Neuron (in vitro differentiated cells): Measurements from ENCODE around the gene CASP2.
A peak's percentile ranks its signal among the peaks of the same experiment; 100 is the strongest.
"Not testable (repeated sequence)": the region's sequence is repeated elsewhere in the genome, so short reads cannot be mapped to it uniquely, and the experiment has no call there.

Source experiments
- H2AFZ ChIP-seq: one replicate; pipeline ENCODE4 v1.6.1; 2013; ENCODE audit warnings: low read depth, mild to moderate bottlenecking, inconsistent platforms, low read length, moderate library complexity
- H3K27me3 ChIP-seq: one replicate; pipeline ENCODE4 v1.6.1; 2013; ENCODE audit warnings: low read length; ENCODE audit not compliant: insufficient read depth
- H3K36me3 ChIP-seq: one replicate; pipeline ENCODE4 v1.6.1; 2013; ENCODE audit warnings: low read length; ENCODE audit not compliant: insufficient read depth
- H3K4me1 ChIP-seq: one replicate; pipeline ENCODE4 v1.6.1; 2013; ENCODE audit warnings: low read length; ENCODE audit not compliant: insufficient read depth
- H3K4me3 ChIP-seq: 2 replicates; pipeline ENCODE4 v1.5.1; 2013; ENCODE audit warnings: mild to moderate bottlenecking, low read length, moderate library complexity
- H3K9me3 ChIP-seq: one replicate; pipeline ENCODE4 v1.6.1; 2013; ENCODE audit warnings: low read length

The CASP2 gene

GRCh38 chr7:143255564-143255963, 32.6 kb upstream of the CASP2 start:
- Histone ChIP-seq H2AFZ (no peak overlapping the region), H3K9me3 (no peaks in the 10 kb centered on the region), H3K36me3 (no peaks in the 10 kb centered on the region), H3K27me3 (no peaks in the 10 kb centered on the region), H3K4me3 (no peak overlapping the region), H3K4me1 (no peaks in the 10 kb centered on the region)

- H3K36me3 ChIP-seq, result no peaks in the 10 kb centered on the region
- H3K27me3 ChIP-seq, result no peaks in the 10 kb centered on the region
- H3K9me3 ChIP-seq, result no peaks in the 10 kb centered on the region
- H3K4me3 ChIP-seq, result no peak overlapping the region
- no peaks in the 10 kb centered on the region for H3K4me1 ChIP-seq
- H2AFZ ChIP-seq, result no peak overlapping the region
Measured at GRCh38 chr7:143256325-143256724, 31.8 kb upstream of the CASP2 start.

- no peak overlapping the region for H3K4me3 ChIP-seq
- H3K4me1 ChIP-seq, result no peaks in the 10 kb centered on the region
- no peaks in the 10 kb centered on the region for H3K27me3 ChIP-seq
- no peaks in the 10 kb centered on the region for H3K9me3 ChIP-seq
- H2AFZ ChIP-seq, result no peak overlapping the region
- H3K36me3 ChIP-seq, result no peaks in the 10 kb centered on the region
Measured at GRCh38 chr7:143256932-143257331, 31.2 kb upstream of the CASP2 start.

GRCh38 chr7:143257501-143257900, 30.6 kb upstream of the CASP2 start:
- Histone ChIP-seq H3K9me3 (no peaks in the 10 kb centered on the region), H3K36me3 (no peaks in the 10 kb centered on the region), H2AFZ (no peak overlapping the region), H3K4me3 (no peak overlapping the region), H3K4me1 (no peaks in the 10 kb centered on the region), H3K27me3 (no peaks in the 10 kb centered on the region)

GRCh38 chr7:143258831-143259230, 29.3 kb upstream of the CASP2 start:
- no peaks in the 10 kb centered on the region for H3K36me3 ChIP-seq
- H3K9me3 ChIP-seq, result no peaks in the 10 kb centered on the region
- no peaks in the 10 kb centered on the region for H3K4me1 ChIP-seq
- H2AFZ ChIP-seq, result no peak overlapping the region
- no peaks in the 10 kb centered on the region for H3K27me3 ChIP-seq
- H3K4me3 ChIP-seq, result no peak overlapping the region

GRCh38 chr7:143259765-143260164, 28.4 kb upstream of the CASP2 start:
- Histone ChIP-seq H3K4me1 (no peaks in the 10 kb centered on the region), H3K27me3 (no peaks in the 10 kb centered on the region), H3K4me3 (no peak overlapping the region), H3K36me3 (no peaks in the 10 kb centered on the region), H2AFZ (no peak overlapping the region), H3K9me3 (no peaks in the 10 kb centered on the region)

GRCh38 chr7:143261901-143262300, 26.2 kb upstream of the CASP2 start:
- Histone ChIP-seq H3K4me3 (no peak overlapping the region), H3K9me3 (no peaks in the 10 kb centered on the region)

GRCh38 chr7:143263266-143264195, 24.6 kb upstream of the CASP2 start, which contains the start of gene GSTK1:
Gene GSTK1 (plus strand): TSS chr7:143263441. CDS start chr7:143263514, 73 bp downstream.
- no peaks in the 10 kb centered on the region for H3K4me1 ChIP-seq
- H3K27me3 ChIP-seq, result no peaks in the 10 kb centered on the region
- H3K9me3 ChIP-seq, result no peaks in the 10 kb centered on the region
- peak within 1 kb of the TSS; percentile 68 for H2AFZ ChIP-seq
- peaks cover 3% of the 10 kb centered on the region for H3K36me3 ChIP-seq
- peak within 1 kb of the TSS; percentile 65 for H3K4me3 ChIP-seq

More at GRCh38 chr7:143261901-143262300, 26.2 kb upstream of the CASP2 start:
- no peaks in the 10 kb centered on the region for H3K36me3 ChIP-seq
- H3K27me3 ChIP-seq, result no peaks in the 10 kb centered on the region
- no peak overlapping the region for H2AFZ ChIP-seq
- H3K4me1 ChIP-seq, result no peaks in the 10 kb centered on the region

- not testable (repeated sequence) for H3K4me1 ChIP-seq, H3K9me3 ChIP-seq, H3K27me3 ChIP-seq, H3K36me3 ChIP-seq, H2AFZ ChIP-seq
- H3K4me3 ChIP-seq, result peak overlapping the region; percentile 65
Measured at GRCh38 chr7:143264196-143264568, 24.0 kb upstream of the CASP2 start.

- Histone ChIP-seq H3K36me3 (peaks cover 8% of the 10 kb centered on the region), H3K4me1 (no peaks in the 10 kb centered on the region), H2AFZ (no peak overlapping the region), H3K27me3 (no peaks in the 10 kb centered on the region), H3K9me3 (no peaks in the 10 kb centered on the region), H3K4me3 (no peak overlapping the region)
Measured at GRCh38 chr7:143265017-143265693, 23.0 kb upstream of the CASP2 start.

GRCh38 chr7:143269251-143269650, 18.9 kb upstream of the CASP2 start:
- no peak overlapping the region for H2AFZ ChIP-seq
- no peaks in the 10 kb centered on the region for H3K4me1 ChIP-seq
- H3K9me3 ChIP-seq, result no peaks in the 10 kb centered on the region
- no peaks in the 10 kb centered on the region for H3K27me3 ChIP-seq
- no peak overlapping the region for H3K4me3 ChIP-seq
- H3K36me3 ChIP-seq, result peaks cover 8% of the 10 kb centered on the region

GRCh38 chr7:143271240-143271639, 16.9 kb upstream of the CASP2 start:
- Histone ChIP-seq H3K4me3 (no peak overlapping the region), H3K27me3 (no peaks in the 10 kb centered on the region), H3K4me1 (no peaks in the 10 kb centered on the region), H3K36me3 (peaks cover 8% of the 10 kb centered on the region), H2AFZ (no peak overlapping the region), H3K9me3 (no peaks in the 10 kb centered on the region)

GRCh38 chr7:143272871-143273270, 15.3 kb upstream of the CASP2 start:
- Histone ChIP-seq H2AFZ (no peak overlapping the region), H3K36me3 (peaks cover 8% of the 10 kb centered on the region), H3K4me1 (no peaks in the 10 kb centered on the region), H3K9me3 (no peaks in the 10 kb centered on the region), H3K4me3 (no peak overlapping the region), H3K27me3 (no peaks in the 10 kb centered on the region)
